Cardiac fibroblast (primary cell): ENCODE data around the gene BCL2L13.

Experiments
- DNase-seq, 2 donors: peaks; one replicate each; pipeline versions ENCODE4 v3.0.0 to v3.0.0-alpha.2; 2010; ENCODE audit warnings: low read depth in 2 of 2
- H3K4me3 ChIP-seq, 2 donors: replicated peaks in 1 of 2; 1 replicate in 1 of 2; 2 replicates in 1 of 2; pipeline ENCODE4 v1.5.1; 2011; ENCODE audit warnings: low read depth in 2 of 2, low read length in 2 of 2, mild to moderate bottlenecking in 2 of 2, moderate library complexity in 1 of 2
- CTCF ChIP-seq: IDR thresholded peaks from one replicate; pipeline ENCODE4 v1.5.1; 2011; ENCODE audit warnings: low read depth, mild to moderate bottlenecking, low read length, inconsistent platforms

BCL2L13 gene

GRCh38 chr22:17744430-17744829 lies 105.9 kb downstream of the BCL2L13 start:
- no peak for DNase-seq
- no peak overlapping the region for H3K4me3 ChIP-seq
- no peak for TF ChIP-seq CTCF

- no peak for DNase-seq
- TF ChIP-seq CTCF, result no peak
- no peak overlapping the region for H3K4me3 ChIP-seq
These were observed 108.4 kb downstream of the BCL2L13 start for GRCh38 chr22:17746916-17747315.

- peak; percentile 23 for TF ChIP-seq CTCF
- no peak for DNase-seq
- H3K4me3 ChIP-seq, result no peak overlapping the region
These were observed 110.2 kb downstream of the BCL2L13 start for GRCh38 chr22:17748555-17749353.

- no peak for TF ChIP-seq CTCF
- DNase-seq, result no peak
- H3K4me3 ChIP-seq, result no peak overlapping the region
These were observed 111.2 kb downstream of the BCL2L13 start for GRCh38 chr22:17749605-17750395.

- no peak for TF ChIP-seq CTCF
- no peak overlapping the region for H3K4me3 ChIP-seq
- no peak for DNase-seq
These were observed 113.0 kb downstream of the BCL2L13 start for GRCh38 chr22:17751596-17751995.

GRCh38 chr22:17753401-17753989 lies 114.9 kb downstream of the BCL2L13 start:
- no peak for TF ChIP-seq CTCF
- H3K4me3 ChIP-seq, result no peak overlapping the region
- DNase-seq, result peak in 1 of 2 donors; percentile 47
